K562 (cell line): Measurements from ENCODE around the gene POLR3GL. TPM values are rescaled to one million over a fixed set of nuclear protein-coding genes. Genes with fewer than 3 reads are reported as not detected.

ENCODE experiments used
- IRF9 ChIP-seq: fragments of 450-650 bp; IDR thresholded peaks from 2 replicates; pipeline ENCODE4 v1.6.1; 2016; ENCODE audit warnings: missing biosample characterization, missing genetic modification characterization
- MAFK ChIP-seq: IDR thresholded peaks from 2 replicates; pipeline ENCODE4 v1.6.1; 2011; ENCODE audit warnings: low read length, improper control_type of control experiment
- MCM7 ChIP-seq, 2 experiments: fragments of 450-650 bp; IDR thresholded peaks; 2 replicates each; pipeline ENCODE4 v1.6.1; 2016 to 2018
- SP1 ChIP-seq: sonication (generic); formaldehyde crosslinking; IDR thresholded peaks from 2 replicates; pipeline ENCODE4 v1.8.1; 2022; ENCODE audit warnings: mild to moderate bottlenecking, missing genetic modification reagents
- ZNF232 ChIP-seq: sonication (generic); formaldehyde crosslinking; IDR thresholded peaks from 2 replicates; pipeline ENCODE4 v1.8.0; 2022; ENCODE audit warnings: mild to moderate bottlenecking, missing genetic modification reagents
- ZNF316 ChIP-seq: fragments of 450-650 bp; IDR thresholded peaks from 2 replicates; pipeline ENCODE4 v1.6.1; 2016
- ZNF512 ChIP-seq: IDR thresholded peaks from 2 replicates; pipeline ENCODE4 v1.6.1; 2016; ENCODE audit warnings: missing genetic modification characterization, missing compliant biosample characterization
- polyA plus RNA-seq, 8 experiments: library from polyadenylated mRNA; depleted of rRNA in 4 of 8; stranded (reverse) in 5 of 8; unstranded in 3 of 8; fragments of >200 nt; fragmentation: Nextera tagmentation in 2 of 8; fragmentation: Illumina TruSeq in 1 of 8; extraction: Ambion mirVana in 2 of 8; extraction: Trizol in 1 of 8; gene quantifications; 2 replicates each; pipeline versions ENCODE4 v1.2.1 to v1.2.3, GENCODE V29; 2011 to 2014; ENCODE audit warnings: inconsistent platforms in 1 of 8, missing spikeins in 1 of 8
- total RNA-seq, 7 experiments: library from RNA; depleted of rRNA in 6 of 7; stranded (reverse); fragments of >200 nt in 6 of 7; fragmentation: Illumina TruSeq in 2 of 7; extraction: Trizol in 2 of 7; gene quantifications; 2 replicates each; pipeline versions ENCODE4 v1.2.1 to v1.2.3, GENCODE V29; 2011 to 2021; ENCODE audit warnings: low replicate concordance in 1 of 7
- TF ChIP-seq, protein P1 (sequence below): fragments of 450-650 bp; formaldehyde crosslinking; IDR thresholded peaks from 2 replicates; pipeline ENCODE4 v1.4.0; 2020; ENCODE audit warnings: mild to moderate bottlenecking, moderate library complexity

POLR3GL gene
- total and polyA plus RNA-seq, 9 of the 15 experiments (the other 6 are each of a cell fraction or from before 2014, with no cell fraction given) = 14.6 to 48.4 (median 38.2) TPM

GRCh38 chr1:146022403-146023127 lies 58.1 kb downstream of the POLR3GL start (continued):
- TF ChIP-seq IRF9 = no peak
- TF ChIP-seq ZNF316 = peak; percentile 57
- peak; percentile 30; the same call in 1 of the 2 replicates for TF ChIP-seq MAFK
- no peak for TF ChIP-seq ZNF232
- TF ChIP-seq MCM7 (IDR thresholded peaks at IDR 0.05) = no peak
- no peak for TF ChIP-seq SP1
- TF ChIP-seq, protein P1, sequence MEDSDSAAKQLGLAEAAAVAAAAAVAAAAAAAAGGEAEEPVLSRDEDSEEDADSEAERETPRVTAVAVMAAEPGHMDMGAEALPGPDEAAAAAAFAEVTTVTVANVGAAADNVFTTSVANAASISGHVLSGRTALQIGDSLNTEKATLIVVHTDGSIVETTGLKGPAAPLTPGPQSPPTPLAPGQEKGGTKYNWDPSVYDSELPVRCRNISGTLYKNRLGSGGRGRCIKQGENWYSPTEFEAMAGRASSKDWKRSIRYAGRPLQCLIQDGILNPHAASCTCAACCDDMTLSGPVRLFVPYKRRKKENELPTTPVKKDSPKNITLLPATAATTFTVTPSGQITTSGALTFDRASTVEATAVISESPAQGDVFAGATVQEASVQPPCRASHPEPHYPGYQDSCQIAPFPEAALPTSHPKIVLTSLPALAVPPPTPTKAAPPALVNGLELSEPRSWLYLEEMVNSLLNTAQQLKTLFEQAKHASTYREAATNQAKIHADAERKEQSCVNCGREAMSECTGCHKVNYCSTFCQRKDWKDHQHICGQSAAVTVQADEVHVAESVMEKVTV (CRISPR knock-in tag) = no peak
- TF ChIP-seq ZNF512 (tag) = peak; percentile 89
